HepG2 (cell line): ENCODE data around the gene GPER1.

ENCODE experiments used
- ARID5B ChIP-seq: IDR thresholded peaks from 2 replicates; pipeline ENCODE4 v1.4.0; 2020; ENCODE audit warnings: mild to moderate bottlenecking, missing genetic modification reagents
- CTCF ChIP-seq: sonication (generic); formaldehyde crosslinking; IDR thresholded peaks from 2 replicates; pipeline ENCODE4 v1.5.0; 2020; ENCODE audit warnings: mild to moderate bottlenecking, missing genetic modification reagents, moderate library complexity
- EZH2 ChIP-seq: conservative IDR thresholded peaks from 2 replicates; pipeline ENCODE4 v1.6.1; 2012; ENCODE audit warnings: mild to moderate bottlenecking, low read depth, low read length, moderate library complexity
- HNF4A ChIP-seq: sonication (generic); formaldehyde crosslinking; IDR thresholded peaks from 2 replicates; pipeline ENCODE4 v1.4.0; 2020; ENCODE audit warnings: missing genetic modification reagents
- ZNF501 ChIP-seq: sonication (generic); formaldehyde crosslinking; IDR thresholded peaks from 2 replicates; pipeline ENCODE4 v1.5.1; 2020; ENCODE audit warnings: mild to moderate bottlenecking, moderate library complexity, missing genetic modification reagents

- TF ChIP-seq ARID5B (CRISPR knock-in tag): no peak
- no peak for TF ChIP-seq ZNF501 (CRISPR knock-in tag)
- TF ChIP-seq CTCF: no peak
- TF ChIP-seq EZH2: no peak
- TF ChIP-seq HNF4A (CRISPR knock-in tag): no peak
Measured at GRCh38 chr7:1090236-1090635, 2.3 kb downstream of the GPER1 start.
